ENCODE data around the gene ARHGAP15.

Gene ARHGAP15

GRCh38 chr2:143505542-143505941, 376.3 kb downstream of the ARHGAP15 start:
- no peak for TF ChIP-seq CTCF (IDR thresholded peaks at IDR 0.05; ENCODE audit: insufficient read depth, low read depth, low read length, missing control alignments)
- no peak for DNase-seq (ENCODE audit: low read depth)
- no peak overlapping the region for H3K4me3 ChIP-seq (ENCODE audit: low read depth, low read length)

- H3K4me3 ChIP-seq (ENCODE audit: low read depth, low read length) = no peak overlapping the region
- peak; percentile 75 for TF ChIP-seq CTCF (IDR thresholded peaks at IDR 0.05; ENCODE audit: insufficient read depth, low read depth, low read length, missing control alignments)
- DNase-seq (ENCODE audit: low read depth) = peak; percentile 47
Measured at GRCh38 chr2:143513081-143513480, 383.9 kb downstream of the ARHGAP15 start.

- no peak overlapping the region for H3K4me3 ChIP-seq (ENCODE audit: low read depth, low read length)
- no peak for DNase-seq (ENCODE audit: low read depth)
- TF ChIP-seq CTCF (IDR thresholded peaks at IDR 0.05; ENCODE audit: insufficient read depth, low read depth, low read length, missing control alignments) = no peak
Measured at GRCh38 chr2:143514413-143514812, 385.2 kb downstream of the ARHGAP15 start.

GRCh38 chr2:143515318-143515717, 386.1 kb downstream of the ARHGAP15 start:
- no peak for TF ChIP-seq CTCF (IDR thresholded peaks at IDR 0.05; ENCODE audit: insufficient read depth, low read depth, low read length, missing control alignments)
- DNase-seq (ENCODE audit: low read depth) = no peak
- no peak overlapping the region for H3K4me3 ChIP-seq (ENCODE audit: low read depth, low read length)

- DNase-seq (ENCODE audit: low read depth) = no peak
- no peak for TF ChIP-seq CTCF (IDR thresholded peaks at IDR 0.05; ENCODE audit: insufficient read depth, low read depth, low read length, missing control alignments)
- H3K4me3 ChIP-seq (ENCODE audit: low read depth, low read length) = no peak overlapping the region
Measured at GRCh38 chr2:143519521-143519920, 390.3 kb downstream of the ARHGAP15 start.

- TF ChIP-seq CTCF (IDR thresholded peaks at IDR 0.05; ENCODE audit: insufficient read depth, low read depth, low read length, missing control alignments) = no peak
- DNase-seq (ENCODE audit: low read depth) = no peak
- no peak overlapping the region for H3K4me3 ChIP-seq (ENCODE audit: low read depth, low read length)
Measured at GRCh38 chr2:143521396-143521795, 392.2 kb downstream of the ARHGAP15 start.

GRCh38 chr2:143522699-143523098, 393.5 kb downstream of the ARHGAP15 start:
- TF ChIP-seq CTCF (IDR thresholded peaks at IDR 0.05; ENCODE audit: insufficient read depth, low read depth, low read length, missing control alignments) = no peak
- DNase-seq (ENCODE audit: low read depth) = no peak
- H3K4me3 ChIP-seq (ENCODE audit: low read depth, low read length) = no peak overlapping the region
